ENCODE measurements around the gene PRKAB1.

DNA sequence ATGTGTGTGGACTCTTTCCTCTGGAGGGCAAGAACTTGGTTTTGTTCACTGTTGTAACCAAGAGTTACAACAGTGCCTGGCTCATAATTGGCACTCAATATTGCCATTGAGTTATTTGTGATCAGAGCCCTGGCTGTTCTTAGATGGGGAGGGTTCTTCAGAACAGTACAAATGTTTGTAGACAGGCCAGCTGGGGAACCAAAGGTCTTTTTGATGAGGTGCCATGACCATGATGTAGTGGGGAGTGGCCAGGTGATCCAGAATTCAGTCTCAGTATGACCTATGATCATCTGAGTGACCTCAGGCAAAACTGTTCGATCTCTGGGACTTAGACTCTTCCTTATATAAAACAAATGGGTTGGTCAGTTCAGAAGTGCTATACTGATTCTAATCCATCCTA is 3.3 kb upstream of the PRKAB1 start:
- TF ChIP-seq, protein P1, sequence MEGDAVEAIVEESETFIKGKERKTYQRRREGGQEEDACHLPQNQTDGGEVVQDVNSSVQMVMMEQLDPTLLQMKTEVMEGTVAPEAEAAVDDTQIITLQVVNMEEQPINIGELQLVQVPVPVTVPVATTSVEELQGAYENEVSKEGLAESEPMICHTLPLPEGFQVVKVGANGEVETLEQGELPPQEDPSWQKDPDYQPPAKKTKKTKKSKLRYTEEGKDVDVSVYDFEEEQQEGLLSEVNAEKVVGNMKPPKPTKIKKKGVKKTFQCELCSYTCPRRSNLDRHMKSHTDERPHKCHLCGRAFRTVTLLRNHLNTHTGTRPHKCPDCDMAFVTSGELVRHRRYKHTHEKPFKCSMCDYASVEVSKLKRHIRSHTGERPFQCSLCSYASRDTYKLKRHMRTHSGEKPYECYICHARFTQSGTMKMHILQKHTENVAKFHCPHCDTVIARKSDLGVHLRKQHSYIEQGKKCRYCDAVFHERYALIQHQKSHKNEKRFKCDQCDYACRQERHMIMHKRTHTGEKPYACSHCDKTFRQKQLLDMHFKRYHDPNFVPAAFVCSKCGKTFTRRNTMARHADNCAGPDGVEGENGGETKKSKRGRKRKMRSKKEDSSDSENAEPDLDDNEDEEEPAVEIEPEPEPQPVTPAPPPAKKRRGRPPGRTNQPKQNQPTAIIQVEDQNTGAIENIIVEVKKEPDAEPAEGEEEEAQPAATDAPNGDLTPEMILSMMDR (IDR thresholded peaks at IDR 0.05): no peak
- TF ChIP-seq POLR2AphosphoS5 (IDR thresholded peaks at IDR 0.05; ENCODE audit: insufficient read depth in 1 of 2, low read depth in 1 of 2) (no peak), POLR2A (IDR thresholded peaks at IDR 0.05) (no peak)

Measured in vagina (tissue), 2 donors.